Measurements from ENCODE around the gene C22orf15.

DNA sequence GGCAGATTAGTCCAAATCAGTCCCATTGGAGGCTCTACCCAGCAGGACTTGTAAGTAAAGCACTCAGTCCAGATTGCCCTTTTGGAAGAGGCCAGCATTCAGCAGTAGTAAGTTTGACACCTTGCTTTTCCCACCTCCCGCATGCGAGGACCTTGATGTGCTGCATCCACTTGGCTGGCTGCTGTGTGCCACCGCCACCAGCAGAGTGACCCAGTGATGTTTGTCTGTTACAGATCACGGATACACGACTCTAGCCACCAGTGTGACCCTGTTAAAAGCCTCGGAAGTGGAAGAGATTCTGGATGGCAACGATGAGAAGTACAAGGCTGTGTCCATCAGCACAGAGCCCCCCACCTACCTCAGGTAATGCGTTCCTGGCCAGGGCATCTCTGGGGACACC is 30.5 kb downstream of the C22orf15 start:
- TF ChIP-seq, protein P1, sequence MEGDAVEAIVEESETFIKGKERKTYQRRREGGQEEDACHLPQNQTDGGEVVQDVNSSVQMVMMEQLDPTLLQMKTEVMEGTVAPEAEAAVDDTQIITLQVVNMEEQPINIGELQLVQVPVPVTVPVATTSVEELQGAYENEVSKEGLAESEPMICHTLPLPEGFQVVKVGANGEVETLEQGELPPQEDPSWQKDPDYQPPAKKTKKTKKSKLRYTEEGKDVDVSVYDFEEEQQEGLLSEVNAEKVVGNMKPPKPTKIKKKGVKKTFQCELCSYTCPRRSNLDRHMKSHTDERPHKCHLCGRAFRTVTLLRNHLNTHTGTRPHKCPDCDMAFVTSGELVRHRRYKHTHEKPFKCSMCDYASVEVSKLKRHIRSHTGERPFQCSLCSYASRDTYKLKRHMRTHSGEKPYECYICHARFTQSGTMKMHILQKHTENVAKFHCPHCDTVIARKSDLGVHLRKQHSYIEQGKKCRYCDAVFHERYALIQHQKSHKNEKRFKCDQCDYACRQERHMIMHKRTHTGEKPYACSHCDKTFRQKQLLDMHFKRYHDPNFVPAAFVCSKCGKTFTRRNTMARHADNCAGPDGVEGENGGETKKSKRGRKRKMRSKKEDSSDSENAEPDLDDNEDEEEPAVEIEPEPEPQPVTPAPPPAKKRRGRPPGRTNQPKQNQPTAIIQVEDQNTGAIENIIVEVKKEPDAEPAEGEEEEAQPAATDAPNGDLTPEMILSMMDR (conservative IDR thresholded peaks at IDR 0.05; ENCODE audit: low read depth, low read length), result no peak
- no peak for TF ChIP-seq EZH2 (IDR thresholded peaks at IDR 0.05; ENCODE audit: borderline replicate concordance, low read depth, low read length, poor library complexity, severe bottlenecking)
